A673 (cell line): ENCODE results near the gene ABCB4. TPM values are rescaled to one million over a fixed set of nuclear protein-coding genes. Genes with fewer than 3 reads are reported as not detected.

Experiments
- BruUV-seq: library from RNA; stranded (reverse); fragments of 400-500 nt; replicated peaks from 2 replicates; lab custom pipeline; 2021; lab: Mats Ljungman, UMichigan
- CTCF ChIA-PET: fragments of 300-600 bp; sonication (Branson Sonifier 250); formaldehyde crosslinking; loops from one replicate; lab custom pipeline; 2022; ENCODE audit warnings: antibody characterized with exemption; lab: Charles Lee
- POLR2A ChIA-PET: fragments of 300-600 bp; sonication (Branson Sonifier 250); formaldehyde crosslinking; loops from one replicate; lab custom pipeline; 2022; ENCODE audit warnings: antibody characterized with exemption; ENCODE audit not compliant: low non-redundant PET; lab: Charles Lee
- DNase-seq: peaks from one replicate; pipeline ENCODE4 v3.0.0-alpha.2; 2015; ENCODE audit warnings: low spot score
- H3K27ac ChIP-seq: fragments of 200-600 bp; sonication (generic); 2 replicates; pipeline ENCODE4 v1.5.1; 2016; ENCODE audit warnings: mixed run types, low read depth, mild to moderate bottlenecking, mixed read lengths, antibody characterized with exemption, low read length; ENCODE audit not compliant: poor library complexity, severe bottlenecking
- H3K27me3 ChIP-seq: fragments of 200-600 bp; sonication (generic); replicated peaks from 2 replicates; pipeline ENCODE4 v1.6.1; 2017; ENCODE audit warnings: mixed run types, low read depth, mild to moderate bottlenecking, mixed read lengths, antibody characterized with exemption, low read length; ENCODE audit not compliant: insufficient read depth, poor library complexity
- H3K36me3 ChIP-seq: fragments of 200-600 bp; sonication (generic); 2 replicates; pipeline ENCODE4 v1.6.1; 2016; ENCODE audit warnings: mixed run types, mild to moderate bottlenecking, mixed read lengths, antibody characterized with exemption, low read length; ENCODE audit not compliant: insufficient read depth, poor library complexity, severe bottlenecking
- H3K4me1 ChIP-seq: fragments of 200-600 bp; sonication (generic); 2 replicates; pipeline ENCODE4 v1.6.1; 2017; ENCODE audit warnings: mixed run types, mild to moderate bottlenecking, mixed read lengths, antibody characterized with exemption, low read length; ENCODE audit not compliant: insufficient read depth, poor library complexity, severe bottlenecking
- H3K4me3 ChIP-seq: fragments of 200-600 bp; sonication (generic); 2 replicates; pipeline ENCODE4 v1.5.1; 2016; ENCODE audit warnings: low read depth, mixed run types, mild to moderate bottlenecking, mixed read lengths, low read length; ENCODE audit not compliant: poor library complexity, severe bottlenecking
- H3K9me3 ChIP-seq: fragments of 200-600 bp; sonication (generic); 2 replicates; pipeline ENCODE4 v1.6.1; 2016; ENCODE audit warnings: mixed run types, low read depth, mild to moderate bottlenecking, mixed read lengths, antibody characterized with exemption, low read length; ENCODE audit not compliant: poor library complexity, severe bottlenecking
- CTCF ChIP-seq: fragments of 300-800, 200-600 bp; sonication (generic); conservative IDR thresholded peaks from 2 replicates; pipeline ENCODE4 v1.5.1; 2017; ENCODE audit warnings: low read depth, mild to moderate bottlenecking, antibody characterized with exemption, low read length, moderate library complexity, mixed read lengths
- EZH2 ChIP-seq: fragments of 200-600 bp; sonication (generic); IDR thresholded peaks from 2 replicates; pipeline ENCODE4 v1.6.1; 2017; ENCODE audit warnings: borderline replicate concordance, low read depth, mild to moderate bottlenecking, mixed read lengths, antibody characterized with exemption, low read length; ENCODE audit not compliant: poor library complexity, severe bottlenecking
- intact Hi-C: fragments of 100-400 bp; cut with micrococcal nuclease; formaldehyde crosslinking; loops from one replicate; pipeline ENCODE4 v1.10.0; 2022; ENCODE audit not compliant: unreplicated experiment
- total RNA-seq: library from RNA; stranded (reverse); gene quantifications from 2 replicates; pipeline ENCODE4 v1.2.3, GENCODE V29; 2021

ABCB4 gene
- total RNA-seq, 1 experiment from 2014 or later: 0.15 TPM

GRCh38 chr7:87427288-87427687 lies 48.2 kb downstream of the ABCB4 start:
- no peaks in the 10 kb centered on the region for H3K4me1 ChIP-seq
- H3K27me3 ChIP-seq: peaks cover 4% of the 10 kb centered on the region
- H3K9me3 ChIP-seq: no peaks in the 10 kb centered on the region
- H3K36me3 ChIP-seq: no peaks in the 10 kb centered on the region
- CTCF ChIA-PET: interaction anchor here (0.6 kb wide), 1 partner anchor 641 kb away, joined by 3 read pairs; no protein-coding TSS in a partner anchor
- no peak for DNase-seq
- no TSS peak for BruUV-seq
- no peak overlapping the region for H3K27ac ChIP-seq
- intact Hi-C loops: no loop called here
- TF ChIP-seq CTCF (no peak), EZH2 (no peak)
- POLR2A ChIA-PET: no interaction called here
- H3K4me3 ChIP-seq: no peak overlapping the region

- TF ChIP-seq EZH2 (no peak), CTCF (no peak)
- no peak overlapping the region for H3K27ac ChIP-seq
- peaks cover 4% of the 10 kb centered on the region for H3K27me3 ChIP-seq
- intact Hi-C loops: no loop called here
- CTCF ChIA-PET: no interaction called here
- BruUV-seq: no TSS peak
- no peak overlapping the region for H3K4me3 ChIP-seq
- DNase-seq: no peak
- POLR2A ChIA-PET: no interaction called here
- no peaks in the 10 kb centered on the region for H3K9me3 ChIP-seq
- no peaks in the 10 kb centered on the region for H3K36me3 ChIP-seq
- no peaks in the 10 kb centered on the region for H3K4me1 ChIP-seq
These were observed 49.3 kb downstream of the ABCB4 start for GRCh38 chr7:87426160-87426559.

- H3K36me3 ChIP-seq: no peaks in the 10 kb centered on the region
- peaks cover 4% of the 10 kb centered on the region for H3K27me3 ChIP-seq
- no peaks in the 10 kb centered on the region for H3K4me1 ChIP-seq
- H3K4me3 ChIP-seq: no peak overlapping the region
- no TSS peak for BruUV-seq
- POLR2A ChIA-PET: no interaction called here
- TF ChIP-seq EZH2: no peak
- no peak for TF ChIP-seq CTCF
- CTCF ChIA-PET: interaction anchor here (0.6 kb wide), 1 partner anchor 462 kb away, joined by 3 read pairs; no protein-coding TSS in a partner anchor
- intact Hi-C loops: no loop called here
- DNase-seq: no peak
- H3K27ac ChIP-seq: no peak overlapping the region
- no peaks in the 10 kb centered on the region for H3K9me3 ChIP-seq
These were observed 51.4 kb downstream of the ABCB4 start for GRCh38 chr7:87424075-87424474.
